WTC11 (cell line): ENCODE measurements around the gene FUT7. TPM values are rescaled to one million over a fixed set of nuclear protein-coding genes. Genes with fewer than 3 reads are reported as not detected.

Experiments
- ATAC-seq: fragments of 200-7000 bp; cut with Tn5 transposase; 2 replicates; pipeline ENCODE4 v1.10.0; 2021; ENCODE audit warnings: mild to moderate bottlenecking, moderate library complexity
- CTCF ChIA-PET: fragments of 300-600 bp; sonication (Branson Sonifier 250); formaldehyde crosslinking; loops from one replicate; lab custom pipeline; 2021; ENCODE audit warnings: antibody characterized with exemption; lab: Charles Lee
- POLR2A ChIA-PET: fragments of 350-600 bp; sonication (Branson Sonifier 250); formaldehyde crosslinking; loops from one replicate; lab custom pipeline; 2021; ENCODE audit warnings: antibody characterized with exemption; lab: Charles Lee
- DNase-seq: peaks from one replicate; pipeline ENCODE4 v3.0.0; 2021; ENCODE audit warnings: low spot score
- H3K27ac Mint-ChIP-seq: 2 replicates; pipeline ENCODE4 v1.8.0; 2021; ENCODE audit warnings: mixed read lengths
- H3K27me3 Mint-ChIP-seq: 2 replicates; pipeline ENCODE4 v1.8.0; 2021; ENCODE audit warnings: low read depth, mild to moderate bottlenecking, moderate library complexity, mixed read lengths
- H3K36me3 Mint-ChIP-seq: 2 replicates; pipeline ENCODE4 v1.8.0; 2021; ENCODE audit warnings: mixed read lengths
- H3K4me1 Mint-ChIP-seq: 2 replicates; pipeline ENCODE4 v1.8.0; 2022; ENCODE audit warnings: mixed read lengths
- H3K4me3 Mint-ChIP-seq: 2 replicates; pipeline ENCODE4 v1.8.0; 2021; ENCODE audit warnings: mild to moderate bottlenecking, moderate library complexity, mixed read lengths
- H3K9me3 Mint-ChIP-seq: 2 replicates; pipeline ENCODE4 v1.8.0; 2021; ENCODE audit warnings: mixed read lengths
- ATF2 ChIP-seq: sonication (generic); formaldehyde crosslinking; IDR thresholded peaks from 2 replicates; pipeline ENCODE4 v1.8.1; 2022; ENCODE audit warnings: low read depth, missing genetic modification reagents, borderline replicate concordance
- CREM ChIP-seq: sonication (generic); formaldehyde crosslinking; IDR thresholded peaks from 2 replicates; pipeline ENCODE4 v1.8.1; 2022; ENCODE audit warnings: mild to moderate bottlenecking, missing genetic modification reagents, moderate library complexity
- E2F4 ChIP-seq: sonication (generic); formaldehyde crosslinking; IDR thresholded peaks from 2 replicates; pipeline ENCODE4 v1.8.1; 2022; ENCODE audit warnings: low read depth, mild to moderate bottlenecking, moderate library complexity, missing genetic modification reagents, borderline replicate concordance
- FOXP1 ChIP-seq: sonication (generic); formaldehyde crosslinking; IDR thresholded peaks from 2 replicates; pipeline ENCODE4 v1.8.0; 2022; ENCODE audit warnings: missing genetic modification reagents, mild to moderate bottlenecking, moderate library complexity, borderline replicate concordance
- FOXP4 ChIP-seq: sonication (generic); formaldehyde crosslinking; IDR thresholded peaks from 2 replicates; pipeline ENCODE4 v1.8.0; 2022; ENCODE audit warnings: mild to moderate bottlenecking, missing genetic modification reagents
- GTF2I ChIP-seq: fragments of 250-450 bp; sonication (Bioruptor Pico); conservative IDR thresholded peaks from 2 replicates; pipeline ENCODE4 v1.4.0; 2021; ENCODE audit warnings: mild to moderate bottlenecking
- HMGA2 ChIP-seq: fragments of 250-450 bp; sonication (Bioruptor Pico); IDR thresholded peaks from 2 replicates; pipeline ENCODE4 v1.4.0; 2021; ENCODE audit warnings: mild to moderate bottlenecking, moderate library complexity
- IRF1 ChIP-seq: sonication (generic); formaldehyde crosslinking; IDR thresholded peaks from 2 replicates; pipeline ENCODE4 v1.8.0; 2023; ENCODE audit warnings: missing genetic modification reagents
- MAX ChIP-seq: sonication (generic); formaldehyde crosslinking; IDR thresholded peaks from 2 replicates; pipeline ENCODE4 v1.8.0; 2022; ENCODE audit warnings: mild to moderate bottlenecking, missing genetic modification reagents
- NFATC4 ChIP-seq: fragments of 250-450 bp; sonication (Bioruptor Pico); IDR thresholded peaks from 2 replicates; pipeline ENCODE4 v1.9.0; 2021; ENCODE audit warnings: mild to moderate bottlenecking
- NFYB ChIP-seq: sonication (generic); formaldehyde crosslinking; conservative IDR thresholded peaks from 2 replicates; pipeline ENCODE4 v1.8.0; 2022; ENCODE audit warnings: low read depth, missing genetic modification reagents
- NR2C2 ChIP-seq: sonication (generic); formaldehyde crosslinking; IDR thresholded peaks from 2 replicates; pipeline ENCODE4 v1.8.0; 2022; ENCODE audit warnings: mild to moderate bottlenecking, missing genetic modification reagents
- NR3C1 ChIP-seq: sonication (generic); formaldehyde crosslinking; conservative IDR thresholded peaks from 2 replicates; pipeline ENCODE4 v1.8.1; 2023; ENCODE audit warnings: low read depth, mild to moderate bottlenecking, missing genetic modification reagents
- SMAD4 ChIP-seq: sonication (generic); formaldehyde crosslinking; IDR thresholded peaks from 2 replicates; pipeline ENCODE4 v1.8.0; 2022; ENCODE audit warnings: mild to moderate bottlenecking, missing genetic modification reagents
- ZNF219 ChIP-seq: sonication (generic); formaldehyde crosslinking; IDR thresholded peaks from 2 replicates; pipeline ENCODE4 v1.8.0; 2023; ENCODE audit warnings: missing genetic modification reagents, mild to moderate bottlenecking, borderline replicate concordance
- ZNF232 ChIP-seq: sonication (generic); formaldehyde crosslinking; IDR thresholded peaks from 2 replicates; pipeline ENCODE4 v1.8.0; 2022; ENCODE audit warnings: mild to moderate bottlenecking, missing genetic modification reagents
- ZNF317 ChIP-seq: sonication (generic); formaldehyde crosslinking; IDR thresholded peaks from 2 replicates; pipeline ENCODE4 v1.8.1; 2023; ENCODE audit warnings: low read depth, mild to moderate bottlenecking, moderate library complexity, missing genetic modification reagents, borderline replicate concordance
- total RNA-seq: library from RNA; stranded (reverse); gene quantifications from 3 replicates; pipeline ENCODE4 v1.2.3, GENCODE V29; 2021

The FUT7 gene
- total RNA-seq, 1 experiment from 2014 or later: not detected

- TF ChIP-seq IRF1 (CRISPR knock-in tag) (no peak), ATF2 (CRISPR knock-in tag) (no peak), MAX (CRISPR knock-in tag) (no peak), NR3C1 (CRISPR knock-in tag) (no peak)
- TF ChIP-seq, all 79 proteins: peak for 0
These were observed 25.7 kb upstream of the FUT7 start (continued) for GRCh38 chr9:137057545-137057944.

- Mint-ChIP-seq H3K4me1 (0 out of 2 replicates have a peak, but pooled peaks cover 2% of the 10 kb centered on the region), H3K27me3 (peaks cover 25% of the 10 kb centered on the region), H3K9me3 (no peaks in the 10 kb centered on the region), H3K4me3 (no peak overlapping the region), H3K36me3 (no peaks in the 10 kb centered on the region), H3K27ac (no peak overlapping the region)
- ChIA-PET CTCF (interaction anchor here (1.0 to 10.4 kb wide), 7 partner anchors 8 to 266 kb away, joined by 3 to 240 read pairs (median 22); partner anchors contain the start of genes ABCA2, NPDC1, SAPCD2 and TMEM141), POLR2A (no interaction called here)
- TF ChIP-seq E2F4 (CRISPR knock-in tag) (no peak), GTF2I (CRISPR knock-in tag) (no peak), ATF2 (CRISPR knock-in tag) (no peak), ZNF317 (CRISPR knock-in tag) (no peak), ZNF219 (CRISPR knock-in tag) (no peak), HMGA2 (CRISPR knock-in tag) (no peak), CREM (no peak), NR2C2 (CRISPR knock-in tag) (no peak), IRF1 (CRISPR knock-in tag) (no peak)
- ATAC-seq: no peak
- DNase-seq: no peak
These were observed 25.0 kb upstream of the FUT7 start for GRCh38 chr9:137056739-137057415.

GRCh38 chr9:137055385-137056364 lies 23.8 kb upstream of the FUT7 start:
- H3K27me3 Mint-ChIP-seq: peaks cover 24% of the 10 kb centered on the region
- POLR2A ChIA-PET: interaction anchor here (1.1 to 1.3 kb wide), 2 partner anchors 145 to 167 kb away, joined by 3 to 4 read pairs; partner anchors contain the start of gene TPRN
- H3K36me3 Mint-ChIP-seq: no peaks in the 10 kb centered on the region
- DNase-seq (no peak), ATAC-seq (no peak)
- H3K27ac Mint-ChIP-seq: no peak overlapping the region
- CTCF ChIA-PET: interaction anchor here (0.6 to 10.4 kb wide), 12 partner anchors 9 to 565 kb away, joined by 3 to 240 read pairs (median 4); partner anchors contain the start of genes ABCA2, AJM1, NPDC1 and RNF224
- no peak overlapping the region for H3K4me3 Mint-ChIP-seq
- 0 out of 2 replicates have a peak, but pooled peaks cover 2% of the 10 kb centered on the region for H3K4me1 Mint-ChIP-seq
- H3K9me3 Mint-ChIP-seq: no peaks in the 10 kb centered on the region
- TF ChIP-seq ZNF232: no peak
- TF ChIP-seq FOXP1 (CRISPR knock-in tag): no peak
- TF ChIP-seq NFYB: no peak
- no peak for TF ChIP-seq SMAD4 (CRISPR knock-in tag)
- TF ChIP-seq NFATC4 (CRISPR knock-in tag): no peak
- TF ChIP-seq FOXP4 (CRISPR knock-in tag): no peak
